IMR-90 (cell line): ENCODE results near the gene BCL11A.

Experiments used
- CEBPB ChIP-seq: IDR thresholded peaks from 2 replicates; pipeline ENCODE4 v1.6.1; 2012; ENCODE audit warnings: low read depth, low read length, improper control_type of control experiment
- MAFK ChIP-seq: IDR thresholded peaks from 2 replicates; pipeline ENCODE4 v1.6.1; 2012; ENCODE audit warnings: low read depth, low read length, improper control_type of control experiment
- MXI1 ChIP-seq: IDR thresholded peaks from 2 replicates; pipeline ENCODE4 v1.6.1; 2012; ENCODE audit warnings: low read depth, mild to moderate bottlenecking, low read length, moderate library complexity, borderline replicate concordance
- POLR2A ChIP-seq: IDR thresholded peaks from 2 replicates; pipeline ENCODE4 v1.6.1; 2012; ENCODE audit warnings: mild to moderate bottlenecking, low read depth, low read length
- RAD21 ChIP-seq: IDR thresholded peaks from 2 replicates; pipeline ENCODE4 v1.6.1; 2012; ENCODE audit warnings: low read length, improper control_type of control experiment
- TF ChIP-seq, protein P1 (sequence below): conservative IDR thresholded peaks from 2 replicates; pipeline ENCODE4 v1.5.1; 2012; ENCODE audit warnings: mild to moderate bottlenecking, low read depth, low read length, improper control_type of control experiment
- TF ChIP-seq, protein P2 (sequence below): fragments of 150-350 bp; IDR thresholded peaks from 2 replicates; pipeline ENCODE4 v1.6.1; 2017; ENCODE audit warnings: mild to moderate bottlenecking, antibody characterized with exemption, low read length, low read depth
- TF ChIP-seq, protein P3 (sequence below): fragments of 150-350 bp; IDR thresholded peaks from 2 replicates; pipeline ENCODE4 v1.6.1; 2016; ENCODE audit warnings: low read depth, mild to moderate bottlenecking, low read length, moderate library complexity, borderline replicate concordance

DNA sequence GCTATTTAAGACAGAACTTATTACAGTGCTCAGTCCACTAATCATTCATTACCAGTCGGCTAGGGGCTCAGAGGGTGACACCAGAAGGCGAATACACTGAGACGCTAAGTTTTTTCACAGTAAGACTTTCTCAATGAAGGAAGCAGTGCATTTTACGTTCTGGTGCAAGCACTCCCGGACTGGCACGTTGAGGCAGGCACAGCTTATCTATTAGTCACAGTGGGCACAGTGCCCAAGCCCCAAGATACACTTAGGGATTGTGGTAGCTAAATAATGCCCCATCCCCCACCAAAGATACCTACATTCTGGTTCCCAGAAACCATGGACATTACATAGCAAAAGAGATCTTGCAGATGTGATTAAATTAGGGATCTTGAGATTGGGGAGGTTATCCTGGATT is 32.6 kb upstream of the BCL11A start:
- TF ChIP-seq POLR2A = no peak
- no peak for TF ChIP-seq CEBPB
- TF ChIP-seq, protein P1, sequence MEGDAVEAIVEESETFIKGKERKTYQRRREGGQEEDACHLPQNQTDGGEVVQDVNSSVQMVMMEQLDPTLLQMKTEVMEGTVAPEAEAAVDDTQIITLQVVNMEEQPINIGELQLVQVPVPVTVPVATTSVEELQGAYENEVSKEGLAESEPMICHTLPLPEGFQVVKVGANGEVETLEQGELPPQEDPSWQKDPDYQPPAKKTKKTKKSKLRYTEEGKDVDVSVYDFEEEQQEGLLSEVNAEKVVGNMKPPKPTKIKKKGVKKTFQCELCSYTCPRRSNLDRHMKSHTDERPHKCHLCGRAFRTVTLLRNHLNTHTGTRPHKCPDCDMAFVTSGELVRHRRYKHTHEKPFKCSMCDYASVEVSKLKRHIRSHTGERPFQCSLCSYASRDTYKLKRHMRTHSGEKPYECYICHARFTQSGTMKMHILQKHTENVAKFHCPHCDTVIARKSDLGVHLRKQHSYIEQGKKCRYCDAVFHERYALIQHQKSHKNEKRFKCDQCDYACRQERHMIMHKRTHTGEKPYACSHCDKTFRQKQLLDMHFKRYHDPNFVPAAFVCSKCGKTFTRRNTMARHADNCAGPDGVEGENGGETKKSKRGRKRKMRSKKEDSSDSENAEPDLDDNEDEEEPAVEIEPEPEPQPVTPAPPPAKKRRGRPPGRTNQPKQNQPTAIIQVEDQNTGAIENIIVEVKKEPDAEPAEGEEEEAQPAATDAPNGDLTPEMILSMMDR = no peak
- TF ChIP-seq, protein P2, sequence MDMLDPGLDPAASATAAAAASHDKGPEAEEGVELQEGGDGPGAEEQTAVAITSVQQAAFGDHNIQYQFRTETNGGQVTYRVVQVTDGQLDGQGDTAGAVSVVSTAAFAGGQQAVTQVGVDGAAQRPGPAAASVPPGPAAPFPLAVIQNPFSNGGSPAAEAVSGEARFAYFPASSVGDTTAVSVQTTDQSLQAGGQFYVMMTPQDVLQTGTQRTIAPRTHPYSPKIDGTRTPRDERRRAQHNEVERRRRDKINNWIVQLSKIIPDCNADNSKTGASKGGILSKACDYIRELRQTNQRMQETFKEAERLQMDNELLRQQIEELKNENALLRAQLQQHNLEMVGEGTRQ = no peak
- TF ChIP-seq MAFK = no peak
- TF ChIP-seq, protein P3, sequence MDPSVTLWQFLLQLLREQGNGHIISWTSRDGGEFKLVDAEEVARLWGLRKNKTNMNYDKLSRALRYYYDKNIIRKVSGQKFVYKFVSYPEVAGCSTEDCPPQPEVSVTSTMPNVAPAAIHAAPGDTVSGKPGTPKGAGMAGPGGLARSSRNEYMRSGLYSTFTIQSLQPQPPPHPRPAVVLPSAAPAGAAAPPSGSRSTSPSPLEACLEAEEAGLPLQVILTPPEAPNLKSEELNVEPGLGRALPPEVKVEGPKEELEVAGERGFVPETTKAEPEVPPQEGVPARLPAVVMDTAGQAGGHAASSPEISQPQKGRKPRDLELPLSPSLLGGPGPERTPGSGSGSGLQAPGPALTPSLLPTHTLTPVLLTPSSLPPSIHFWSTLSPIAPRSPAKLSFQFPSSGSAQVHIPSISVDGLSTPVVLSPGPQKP = no peak
- no peak for TF ChIP-seq RAD21
- TF ChIP-seq MXI1 = no peak
